ENCODE measurements around the gene KDELR1. TPM values are rescaled to one million over a fixed set of nuclear protein-coding genes. Genes with fewer than 3 reads are reported as not detected.

KDELR1 gene
- total and polyA plus RNA-seq, 2 of the 13 experiments (the other 11 are each of a cell fraction or from before 2014, with no cell fraction given) = 134 to 185 TPM

GRCh38 chr19:48362716-48363499 lies 28.4 kb downstream of the KDELR1 start (continued):
- TF ChIP-seq ZNF556 (CRISPR knock-in tag; IDR thresholded peaks at IDR 0.05; ENCODE audit: borderline replicate concordance) (no peak), AGO2 (optimal IDR thresholded peaks at IDR 0.05; ENCODE audit: low read depth, low read length) (peak; percentile 95), FOXA3 (CRISPR knock-in tag; IDR thresholded peaks at IDR 0.05) (no peak), ZNF766 (CRISPR knock-in tag; IDR thresholded peaks at IDR 0.05; ENCODE audit: borderline replicate concordance) (no peak), ETS1 (CRISPR knock-in tag; IDR thresholded peaks at IDR 0.05) (no peak), ZSCAN22 (CRISPR knock-in tag; IDR thresholded peaks at IDR 0.05) (no peak), HMGXB3 (CRISPR knock-in tag; IDR thresholded peaks at IDR 0.05; ENCODE audit: borderline replicate concordance) (peak; percentile 82; the same call in 1 of the 2 replicates), TFE3 (CRISPR knock-in tag; IDR thresholded peaks at IDR 0.05) (no peak), E2F5 (CRISPR knock-in tag; conservative IDR thresholded peaks at IDR 0.05) (no peak), ZBTB7B (CRISPR knock-in tag; IDR thresholded peaks at IDR 0.05) (peak; percentile 64; the same call in 1 of the 2 replicates), YY1 (IDR thresholded peaks at IDR 0.05; ENCODE audit: insufficient read depth, insufficient replicate concordance, low read depth, low read length) (peak; percentile 67), ZNF761 (CRISPR knock-in tag; conservative IDR thresholded peaks at IDR 0.05) (no peak), ZNF317 (CRISPR knock-in tag; IDR thresholded peaks at IDR 0.05) (no peak), ZNF362 (CRISPR knock-in tag; IDR thresholded peaks at IDR 0.05; ENCODE audit: borderline replicate concordance) (no peak), ZNF841 (CRISPR knock-in tag; IDR thresholded peaks at IDR 0.05; ENCODE audit: borderline replicate concordance) (no peak), ZNF160 (CRISPR knock-in tag; IDR thresholded peaks at IDR 0.05) (no peak), SP4 (CRISPR knock-in tag; IDR thresholded peaks at IDR 0.05) (0 out of 2 replicates have a peak, but pooled peaks have one; percentile 35), NFYC (CRISPR knock-in tag; IDR thresholded peaks at IDR 0.05) (peak; percentile 34; the same call in 1 of the 2 replicates), ZNF703 (CRISPR knock-in tag; IDR thresholded peaks at IDR 0.05; ENCODE audit: borderline replicate concordance) (no peak), ATRX (CRISPR knock-in tag; IDR thresholded peaks at IDR 0.05; ENCODE audit: borderline replicate concordance) (no peak)

Measured in HepG2 (cell line).